ENCODE data around the gene LIMD2. TPM values are rescaled to one million over a fixed set of nuclear protein-coding genes. Genes with fewer than 3 reads are reported as not detected.

LIMD2 gene
- total RNA-seq, 1 donor from 2014 or later = 178 TPM

GRCh38 chr17:63698381-63698885 lies 1.5 kb downstream of the LIMD2 start:
- H3K36me3 Mint-ChIP-seq (ENCODE audit: low read depth) = peaks cover 53% of the 10 kb centered on the region

GRCh38 chr17:63697341-63698286 lies 2.3 kb downstream of the LIMD2 start:
- Mint-ChIP-seq H3K4me3 (ENCODE audit: low read depth) (peak overlapping the region; percentile 93), H3K36me3 (ENCODE audit: low read depth) (peaks cover 45% of the 10 kb centered on the region), H3K27ac (peak overlapping the region; percentile 90), H3K4me1 (ENCODE audit: low read depth) (peaks cover 46% of the 10 kb centered on the region), H3K27me3 (ENCODE audit: low read depth) (no peaks in the 10 kb centered on the region), H3K9me3 (no peaks in the 10 kb centered on the region)
- intact Hi-C loops (cut with micrococcal nuclease) = loop anchor here (2.0 to 5.0 kb wide), 2 partner anchors 147 to 270 kb away; partner anchors contain the start of gene DCAF7
- DNase-seq (ENCODE audit: low spot score) = peak; percentile 77

More at GRCh38 chr17:63698381-63698885, 1.5 kb downstream of the LIMD2 start:
- H3K27ac Mint-ChIP-seq = peak overlapping the region; percentile 90
- H3K27me3 Mint-ChIP-seq (ENCODE audit: low read depth) = no peaks in the 10 kb centered on the region
- H3K4me1 Mint-ChIP-seq (ENCODE audit: low read depth) = peaks cover 54% of the 10 kb centered on the region
- DNase-seq (ENCODE audit: low spot score) = peak; percentile 28
- intact Hi-C loops (cut with micrococcal nuclease) = loop anchor here (5.0 kb wide), 1 partner anchor 271 kb away; no protein-coding TSS in a partner anchor
- H3K4me3 Mint-ChIP-seq (ENCODE audit: low read depth) = peak overlapping the region; percentile 93
- no peaks in the 10 kb centered on the region for H3K9me3 Mint-ChIP-seq

- intact Hi-C loops (cut with micrococcal nuclease) = loop anchor here (2.0 to 5.0 kb wide), 2 partner anchors 146 to 269 kb away; partner anchors contain the start of gene DCAF7
- peaks cover 44% of the 10 kb centered on the region for H3K36me3 Mint-ChIP-seq (ENCODE audit: low read depth)
These were observed 3.5 kb downstream of the LIMD2 start for GRCh38 chr17:63696381-63696961.

GRCh38 chr17:63695889-63696288 lies 4.0 kb downstream of the LIMD2 start:
- peak overlapping the region; percentile 90 for H3K27ac Mint-ChIP-seq
- no peak for DNase-seq (ENCODE audit: low spot score)
- H3K9me3 Mint-ChIP-seq = no peaks in the 10 kb centered on the region
- no peak overlapping the region for H3K4me3 Mint-ChIP-seq (ENCODE audit: low read depth)
- H3K4me1 Mint-ChIP-seq (ENCODE audit: low read depth) = peaks cover 31% of the 10 kb centered on the region
- intact Hi-C loops (cut with micrococcal nuclease) = loop anchor here (2.0 to 5.0 kb wide), 2 partner anchors 145 to 269 kb away; partner anchors contain the start of gene DCAF7
- no peaks in the 10 kb centered on the region for H3K27me3 Mint-ChIP-seq (ENCODE audit: low read depth)
- H3K36me3 Mint-ChIP-seq (ENCODE audit: low read depth) = peaks cover 44% of the 10 kb centered on the region

More at GRCh38 chr17:63696381-63696961, 3.5 kb downstream of the LIMD2 start:
- peak overlapping the region; percentile 93 for H3K4me3 Mint-ChIP-seq (ENCODE audit: low read depth)
- no peaks in the 10 kb centered on the region for H3K27me3 Mint-ChIP-seq (ENCODE audit: low read depth)
- peaks cover 36% of the 10 kb centered on the region for H3K4me1 Mint-ChIP-seq (ENCODE audit: low read depth)
- peak overlapping the region; percentile 90 for H3K27ac Mint-ChIP-seq
- no peaks in the 10 kb centered on the region for H3K9me3 Mint-ChIP-seq
- no peak for DNase-seq (ENCODE audit: low spot score)

GRCh38 chr17:63694950-63695773 lies 4.8 kb downstream of the LIMD2 start:
- H3K27ac Mint-ChIP-seq = peak overlapping the region; percentile 65
- intact Hi-C loops (cut with micrococcal nuclease) = loop anchor here (5.0 kb wide), 1 partner anchor 268 kb away; no protein-coding TSS in a partner anchor
- H3K4me3 Mint-ChIP-seq (ENCODE audit: low read depth) = no peak overlapping the region
- no peaks in the 10 kb centered on the region for H3K9me3 Mint-ChIP-seq
- no peaks in the 10 kb centered on the region for H3K27me3 Mint-ChIP-seq (ENCODE audit: low read depth)
- DNase-seq (ENCODE audit: low spot score) = no peak
- peaks cover 51% of the 10 kb centered on the region for H3K36me3 Mint-ChIP-seq (ENCODE audit: low read depth)
- H3K4me1 Mint-ChIP-seq (ENCODE audit: low read depth) = peaks cover 31% of the 10 kb centered on the region

GRCh38 chr17:63694229-63694949 lies 5.5 kb downstream of the LIMD2 start:
- DNase-seq (ENCODE audit: low spot score) = no peak
- peaks cover 31% of the 10 kb centered on the region for H3K4me1 Mint-ChIP-seq (ENCODE audit: low read depth)
- H3K4me3 Mint-ChIP-seq (ENCODE audit: low read depth) = no peak overlapping the region
- intact Hi-C loops (cut with micrococcal nuclease) = no loop called here
- H3K27me3 Mint-ChIP-seq (ENCODE audit: low read depth) = no peaks in the 10 kb centered on the region
- peak overlapping the region; percentile 42 for H3K27ac Mint-ChIP-seq
- H3K36me3 Mint-ChIP-seq (ENCODE audit: low read depth) = peaks cover 56% of the 10 kb centered on the region
- no peaks in the 10 kb centered on the region for H3K9me3 Mint-ChIP-seq

- peaks cover 57% of the 10 kb centered on the region for H3K36me3 Mint-ChIP-seq (ENCODE audit: low read depth)
- peaks cover 31% of the 10 kb centered on the region for H3K4me1 Mint-ChIP-seq (ENCODE audit: low read depth)
- H3K27me3 Mint-ChIP-seq (ENCODE audit: low read depth) = no peaks in the 10 kb centered on the region
- peak overlapping the region; percentile 42 for H3K27ac Mint-ChIP-seq
- no peak overlapping the region for H3K4me3 Mint-ChIP-seq (ENCODE audit: low read depth)
- intact Hi-C loops (cut with micrococcal nuclease) = no loop called here
- DNase-seq (ENCODE audit: low spot score) = no peak
- H3K9me3 Mint-ChIP-seq = no peaks in the 10 kb centered on the region
These were observed 6.4 kb downstream of the LIMD2 start for GRCh38 chr17:63693411-63694113.

GRCh38 chr17:63692195-63692816 lies 7.6 kb downstream of the LIMD2 start:
- H3K27ac Mint-ChIP-seq = peak overlapping the region; percentile 36
- no peaks in the 10 kb centered on the region for H3K9me3 Mint-ChIP-seq
- DNase-seq (ENCODE audit: low spot score) = no peak
- H3K4me1 Mint-ChIP-seq (ENCODE audit: low read depth) = peaks cover 24% of the 10 kb centered on the region
- intact Hi-C loops (cut with micrococcal nuclease) = no loop called here
- peaks cover 49% of the 10 kb centered on the region for H3K36me3 Mint-ChIP-seq (ENCODE audit: low read depth)
- no peak overlapping the region for H3K4me3 Mint-ChIP-seq (ENCODE audit: low read depth)
- no peaks in the 10 kb centered on the region for H3K27me3 Mint-ChIP-seq (ENCODE audit: low read depth)

GRCh38 chr17:63689479-63689878 lies 10.4 kb downstream of the LIMD2 start:
- Mint-ChIP-seq H3K27me3 (ENCODE audit: low read depth) (no peaks in the 10 kb centered on the region), H3K4me3 (ENCODE audit: low read depth) (no peak overlapping the region), H3K4me1 (ENCODE audit: low read depth) (peaks cover 2% of the 10 kb centered on the region), H3K36me3 (ENCODE audit: low read depth) (peaks cover 39% of the 10 kb centered on the region), H3K27ac (no peak overlapping the region), H3K9me3 (no peaks in the 10 kb centered on the region)
- intact Hi-C loops (cut with micrococcal nuclease) = no loop called here
- DNase-seq (ENCODE audit: low spot score) = no peak

- peaks cover 43% of the 10 kb centered on the region for H3K36me3 Mint-ChIP-seq (ENCODE audit: low read depth)
- peaks cover 2% of the 10 kb centered on the region for H3K4me1 Mint-ChIP-seq (ENCODE audit: low read depth)
- H3K9me3 Mint-ChIP-seq = no peaks in the 10 kb centered on the region
- DNase-seq (ENCODE audit: low spot score) = no peak
- no peaks in the 10 kb centered on the region for H3K27me3 Mint-ChIP-seq (ENCODE audit: low read depth)
- no peak overlapping the region for H3K4me3 Mint-ChIP-seq (ENCODE audit: low read depth)
- intact Hi-C loops (cut with micrococcal nuclease) = no loop called here
- H3K27ac Mint-ChIP-seq = no peak overlapping the region
These were observed 11.4 kb downstream of the LIMD2 start for GRCh38 chr17:63688396-63689020.

All from activated T-helper 2 cell treated with anti-CD3 and anti-CD28 coated beads, Interferon-gamma antibody, Interleukin-2, Interleukin-4, amounts not matched to agents 10 μg/mL and 5 μg/mL and 100 μg/mL, durations not matched to agents 14 hours and 24 hours and 36 hours (primary cell).